ENCODE measurements around the gene TRPM8.

Gene TRPM8

GRCh38 chr2:234051374-234052070 lies 134.3 kb downstream of the TRPM8 start:
- no peak for DNase-seq

GRCh38 chr2:234058881-234059280 lies 141.7 kb downstream of the TRPM8 start:
- no peak for DNase-seq

- no peak for DNase-seq
These were observed 143.1 kb downstream of the TRPM8 start for GRCh38 chr2:234060236-234060635.

- DNase-seq, result no peak
These were observed 144.6 kb downstream of the TRPM8 start for GRCh38 chr2:234061624-234062257.

GRCh38 chr2:234066587-234066986 lies 149.4 kb downstream of the TRPM8 start:
- DNase-seq, result no peak
